WTC11 (cell line): ENCODE data around the gene VPS35L.

Experiments
- AFF4 ChIP-seq: sonication (generic); formaldehyde crosslinking; IDR thresholded peaks from 2 replicates; pipeline ENCODE4 v1.8.1; 2023; ENCODE audit warnings: mild to moderate bottlenecking, missing genetic modification reagents, borderline replicate concordance
- ATF3 ChIP-seq: sonication (generic); formaldehyde crosslinking; conservative IDR thresholded peaks from 2 replicates; pipeline ENCODE4 v1.8.1; 2022; ENCODE audit warnings: mild to moderate bottlenecking, missing genetic modification reagents
- CTCF ChIP-seq: fragments of 200-600 bp; IDR thresholded peaks from 2 replicates; pipeline ENCODE4 v1.8.0; 2022; ENCODE audit warnings: antibody characterized with exemption
- ETV6 ChIP-seq: sonication (generic); formaldehyde crosslinking; IDR thresholded peaks from 2 replicates; pipeline ENCODE4 v1.8.1; 2022; ENCODE audit warnings: mild to moderate bottlenecking, missing genetic modification reagents
- HMGXB4 ChIP-seq: sonication (generic); formaldehyde crosslinking; IDR thresholded peaks from 2 replicates; pipeline ENCODE4 v1.8.1; 2023; ENCODE audit warnings: mild to moderate bottlenecking, moderate library complexity, missing genetic modification reagents
- MAX ChIP-seq: sonication (generic); formaldehyde crosslinking; IDR thresholded peaks from 2 replicates; pipeline ENCODE4 v1.8.0; 2022; ENCODE audit warnings: mild to moderate bottlenecking, missing genetic modification reagents
- NR2C2 ChIP-seq: sonication (generic); formaldehyde crosslinking; IDR thresholded peaks from 2 replicates; pipeline ENCODE4 v1.8.0; 2022; ENCODE audit warnings: mild to moderate bottlenecking, missing genetic modification reagents
- TP53 ChIP-seq: sonication (generic); formaldehyde crosslinking; IDR thresholded peaks from 2 replicates; pipeline ENCODE4 v1.8.1; 2023; ENCODE audit warnings: mild to moderate bottlenecking, missing genetic modification reagents
- ZNF232 ChIP-seq: sonication (generic); formaldehyde crosslinking; IDR thresholded peaks from 2 replicates; pipeline ENCODE4 v1.8.0; 2022; ENCODE audit warnings: mild to moderate bottlenecking, missing genetic modification reagents

- TF ChIP-seq CTCF (no peak), ETV6 (CRISPR knock-in tag) (no peak), NR2C2 (CRISPR knock-in tag) (no peak), MAX (no peak), ZNF232 (CRISPR knock-in tag) (no peak), TP53 (CRISPR knock-in tag) (no peak), AFF4 (CRISPR knock-in tag) (no peak), HMGXB4 (CRISPR knock-in tag) (no peak), ATF3 (CRISPR knock-in tag) (no peak)
These were observed 43.2 kb upstream of the VPS35L start for GRCh38 chr16:19512297-19512696.
